Motor neuron (in vitro differentiated cells): Measurements from ENCODE around the gene CASKIN1. TPM values are rescaled to one million over a fixed set of nuclear protein-coding genes. Genes with fewer than 3 reads are reported as not detected.

Experiments
- ATAC-seq, 8 experiments: fragments of 200-7000 bp; cut with Tn5 transposase; replicated peaks in 6 of 8; 2 replicates each; pipeline ENCODE4 v1.8.0; 2021; ENCODE audit warnings: mild to moderate bottlenecking in 8 of 8, moderate library complexity in 8 of 8
- H3K27ac ChIP-seq, 2 donors: fragments of 250-450 bp; sonication (Bioruptor Pico); 2 replicates each; pipeline ENCODE4 v1.9.0; 2021; ENCODE audit warnings: antibody characterized with exemption in 2 of 2, mild to moderate bottlenecking in 2 of 2, moderate library complexity in 1 of 2
- H3K4me1 ChIP-seq, 2 donors: fragments of 250-450 bp; sonication (Bioruptor Pico); replicated peaks in 1 of 2; 2 replicates each; pipeline ENCODE4 v1.6.1; 2021; ENCODE audit warnings: antibody characterized with exemption in 2 of 2, mild to moderate bottlenecking in 2 of 2, moderate library complexity in 1 of 2
- H3K4me3 ChIP-seq, 5 donors: fragments of 250-450 bp; sonication (Bioruptor Pico); 2 replicates each; pipeline ENCODE4 v1.9.0; 2021; ENCODE audit warnings: antibody characterized with exemption in 5 of 5, mild to moderate bottlenecking in 5 of 5, moderate library complexity in 4 of 5
- WGBS, 10 experiments: fragments of 450-650 bp; shearing (Covaris generic); methylation state at CpG; one replicate each; pipeline ENCODE4 v1.0.0; 2022; 5-methylcytosine and 5-hydroxymethylcytosine counted together
- in situ Hi-C, 9 experiments: fragments of 400-800 bp; cut with MboI; loops; one replicate each; pipeline ENCODE4 v1.15.0; 2021; ENCODE audit warnings: low sequenced_read_pairs in 9 of 9, low pct_unique_long_range_greater_than_20kb in 2 of 9; ENCODE audit not compliant: unreplicated experiment in 9 of 9
- total RNA-seq, 8 experiments: library from RNA; unstranded; fragments of 300-600 nt; gene quantifications; 2 replicates each; pipeline versions ENCODE4 v1.2.3 to v1.2.4, GENCODE V29; 2022

CASKIN1 gene
- total RNA-seq, 8 experiments from 2014 or later, result 0.61 to 12.2 (median 6.0) TPM

DNA sequence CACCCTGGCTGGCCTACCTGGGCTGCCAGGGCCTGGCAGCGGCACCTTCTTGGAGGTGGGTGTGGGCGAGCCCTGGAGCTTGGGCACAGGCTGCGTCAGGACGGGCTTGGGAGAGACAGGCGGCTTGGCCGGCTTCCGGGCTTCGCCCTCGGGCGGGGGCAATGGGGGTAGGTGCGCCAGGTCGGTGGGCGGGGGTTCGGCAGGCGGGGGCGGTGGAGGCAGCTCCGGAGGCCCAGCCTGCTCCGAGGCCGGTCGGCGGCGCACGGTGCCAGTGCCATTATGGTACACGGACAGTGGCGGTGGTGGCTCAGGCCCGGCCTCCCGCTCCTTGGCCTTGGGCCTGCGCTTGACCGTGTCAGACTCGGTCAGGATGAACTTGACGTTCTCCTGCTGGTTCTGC lies 16.8 kb downstream of the CASKIN1 start:
- ATAC-seq, result no peak
- in situ Hi-C loops, result no loop called here
- WGBS, 10 experiments, result 100% methylated on average over 9 of the region's 31 CpGs; no CpG with 5 or more reads in 9 of the 10 experiments
- no peak overlapping the region for H3K27ac ChIP-seq
- H3K4me3 ChIP-seq, result no peak overlapping the region
- H3K4me1 ChIP-seq, result peaks cover 8 to 13% of the 10 kb centered on the region in 2 donors

GRCh38 chr16:2179107-2179501 lies 17.3 kb downstream of the CASKIN1 start:
- in situ Hi-C loops, result no loop called here
- Histone ChIP-seq H3K27ac (no peak overlapping the region), H3K4me3 (no peak overlapping the region), H3K4me1 (peaks cover 8 to 13% of the 10 kb centered on the region in 2 donors)
- 48% methylated on average over 5 of the region's 50 CpGs; no CpG with 5 or more reads in 9 of the 10 experiments for WGBS, 10 experiments
- ATAC-seq, result no peak

DNA sequence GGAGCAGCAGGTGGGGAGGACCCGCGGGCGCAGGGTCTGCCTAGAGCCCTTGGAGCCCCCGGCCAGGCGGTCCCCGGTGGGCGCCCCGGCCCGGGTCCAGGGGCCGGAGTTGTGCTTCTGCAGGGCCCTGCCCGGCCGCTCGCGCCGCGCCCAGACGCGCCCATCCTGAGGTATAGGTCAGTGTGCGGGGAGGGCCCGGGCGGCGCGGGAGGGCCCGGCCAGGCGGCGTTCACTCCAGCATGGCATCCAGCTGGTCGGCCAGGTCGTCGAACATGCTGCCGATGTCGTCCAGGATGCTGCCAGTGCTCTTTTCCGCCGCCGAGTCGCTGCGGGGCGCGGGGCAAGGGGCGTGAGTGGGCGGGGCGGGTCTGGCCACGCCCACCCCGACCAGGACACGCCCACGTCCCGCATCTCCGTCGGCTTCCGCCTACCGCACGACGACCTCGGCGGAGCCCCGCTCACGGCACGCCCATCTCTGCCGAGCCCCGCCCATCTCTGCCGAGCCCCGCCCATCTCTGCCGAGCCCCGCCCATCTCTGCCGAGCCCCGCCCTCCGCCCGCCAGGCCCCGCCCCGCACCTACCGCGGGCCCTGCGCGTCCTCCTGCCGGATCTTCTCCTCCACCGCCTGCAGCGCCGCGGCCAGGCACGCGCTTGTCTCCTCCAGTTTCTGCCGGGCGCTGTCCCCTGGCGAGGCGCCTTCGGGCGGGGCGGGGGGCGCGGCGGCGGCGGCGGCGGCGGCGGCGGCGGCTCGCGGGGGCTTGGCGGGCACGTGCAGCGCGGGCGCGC lies 17.9 kb downstream of the CASKIN1 start:
- ATAC-seq, result peak in 7 of 8 experiments; percentile 6 to 76 (median 62)
- Histone ChIP-seq H3K4me3 (no peak overlapping the region), H3K27ac (no peak overlapping the region), H3K4me1 (peaks cover 8 to 13% of the 10 kb centered on the region in 2 donors)
- WGBS, 10 experiments, result no CpG with 5 or more reads among the region's 106 CpGs
- in situ Hi-C loops, result no loop called here

DNA sequence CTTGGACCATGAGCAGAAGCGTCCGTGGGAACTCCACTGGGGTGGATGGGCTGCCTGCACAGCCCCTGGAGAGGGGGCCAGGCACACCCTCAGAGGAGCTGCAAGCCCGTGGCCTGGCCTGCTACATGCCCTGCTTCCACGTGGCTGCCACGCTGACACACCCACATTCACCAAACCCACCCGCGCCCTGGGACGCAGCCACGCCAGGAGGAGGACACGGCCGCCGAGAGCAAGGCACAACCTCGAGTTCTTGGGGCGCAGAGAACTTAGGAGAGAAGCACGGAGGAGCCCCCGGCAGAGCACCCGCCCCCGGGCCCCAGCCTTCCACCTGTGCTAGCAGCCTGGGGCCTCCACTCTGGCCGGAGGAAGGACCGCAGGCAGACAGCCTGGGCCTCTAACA lies 18.8 kb downstream of the CASKIN1 start:
- in situ Hi-C loops, result no loop called here
- Histone ChIP-seq H3K27ac (no peak overlapping the region), H3K4me1 (peaks cover 8 to 13% of the 10 kb centered on the region in 2 donors), H3K4me3 (no peak overlapping the region)
- 94 to 100% (median 100%) methylated on average over 1 to 5 of the region's 20 CpGs; no CpG with 5 or more reads in 6 of the 10 experiments for WGBS, 10 experiments
- no peak for ATAC-seq

DNA sequence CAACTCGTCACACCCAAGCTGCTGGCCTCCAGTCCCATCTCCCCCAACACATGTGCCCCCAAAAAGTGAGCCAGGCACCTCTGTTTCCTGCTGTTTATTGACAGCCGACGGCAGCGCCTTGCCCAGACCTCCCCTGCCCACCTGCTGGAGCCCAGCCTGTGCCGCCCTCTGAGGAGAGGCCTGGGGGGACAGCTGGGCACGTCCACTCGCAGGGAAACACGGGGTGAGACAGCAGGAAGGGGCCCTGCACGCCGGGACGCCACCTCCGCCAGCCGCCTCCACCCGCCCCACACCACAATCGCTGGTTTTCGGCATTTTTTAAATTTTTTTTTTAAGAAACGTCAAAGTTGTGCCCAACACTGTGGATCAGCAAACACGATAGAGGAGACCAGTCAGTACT lies 19.3 kb downstream of the CASKIN1 start:
- Histone ChIP-seq H3K4me3 (no peak overlapping the region), H3K27ac (no peak overlapping the region), H3K4me1 (peaks cover 8 to 12% of the 10 kb centered on the region in 2 donors)
- 70 to 98% (median 95%) methylated on average over 4 to 13 of the region's 18 CpGs; no CpG with 5 or more reads in 4 of the 10 experiments for WGBS, 10 experiments
- ATAC-seq, result no peak
- in situ Hi-C loops, result no loop called here

GRCh38 chr16:2176047-2176446 lies 20.4 kb downstream of the CASKIN1 start:
- H3K4me3 ChIP-seq, result no peak overlapping the region
- in situ Hi-C loops, result no loop called here
- no peak overlapping the region for H3K27ac ChIP-seq
- ATAC-seq, result no peak
- 89 to 100% methylated on average over 1 to 3 of the region's 23 CpGs; no CpG with 5 or more reads in 8 of the 10 experiments for WGBS, 10 experiments
- peaks cover under 1 to 1% of the 10 kb centered on the region in 2 donors for H3K4me1 ChIP-seq

DNA sequence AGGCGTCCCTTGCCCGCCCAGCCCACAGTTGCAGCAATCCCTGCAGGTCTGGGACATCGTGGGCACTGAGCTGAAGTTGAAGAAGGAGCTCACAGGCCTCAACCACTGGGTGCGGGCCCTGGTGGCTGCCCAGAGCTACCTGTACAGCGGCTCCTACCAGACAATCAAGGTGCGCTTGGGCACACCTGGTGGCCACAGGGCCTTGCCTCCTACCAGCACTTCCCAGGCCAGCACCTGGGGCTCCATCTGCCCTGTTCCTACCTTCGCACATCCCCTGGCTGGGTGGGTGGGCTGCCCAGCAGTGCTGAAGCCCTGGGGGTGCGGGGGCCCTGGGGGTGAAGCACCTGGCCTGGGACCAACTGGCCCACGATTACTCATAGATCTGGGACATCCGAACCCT lies 21.0 kb downstream of the CASKIN1 start:
- no peak overlapping the region for H3K27ac ChIP-seq
- no peak for ATAC-seq
- no peak overlapping the region for H3K4me3 ChIP-seq
- 100% methylated on average over 1 of the region's 10 CpGs; no CpG with 5 or more reads in 9 of the 10 experiments for whole genome bisulfite sequencing, 10 experiments
- in situ Hi-C loops, result no loop called here
- no peaks in the 10 kb centered on the region for H3K4me1 ChIP-seq

DNA sequence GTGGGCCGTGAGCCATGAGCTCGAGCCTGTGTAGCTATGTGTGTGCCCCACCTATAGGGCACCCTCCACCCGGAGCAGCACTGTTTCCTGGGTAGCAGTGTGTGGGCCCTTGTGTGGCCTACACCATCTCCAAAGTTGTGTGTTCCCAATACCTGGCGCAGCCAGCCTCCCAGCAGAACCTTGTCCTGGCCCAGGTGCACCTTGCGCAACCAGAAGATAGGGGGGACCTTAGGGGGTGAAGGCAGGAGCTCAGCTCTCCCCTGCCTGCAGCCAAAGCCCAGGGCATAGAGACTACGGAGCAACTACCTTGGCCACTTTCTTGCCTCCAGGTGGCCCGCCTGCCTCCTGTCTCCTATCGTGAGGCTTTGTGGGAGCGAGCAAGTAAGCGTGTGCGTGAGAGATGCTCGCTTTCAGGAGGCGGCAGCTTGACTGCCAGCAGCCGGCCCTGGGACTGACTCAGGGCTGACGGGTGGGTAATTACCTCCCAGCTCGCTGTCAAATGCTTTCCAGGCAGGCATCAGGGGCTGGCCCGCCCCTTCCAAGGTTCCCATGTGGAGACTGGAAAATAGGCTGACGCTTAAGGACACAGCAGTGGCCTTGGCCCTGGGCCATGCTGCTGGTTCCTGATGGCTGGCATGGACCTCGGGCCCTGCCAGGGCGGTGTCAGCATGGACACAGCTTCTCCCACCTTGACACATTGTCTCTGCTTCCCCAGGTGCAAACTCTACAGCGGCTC lies 21.8 kb downstream of the CASKIN1 start:
- no peak for ATAC-seq
- in situ Hi-C loops, result no loop called here
- no peak overlapping the region for H3K27ac ChIP-seq
- WGBS, 10 experiments, result 92 to 100% (median 100%) methylated on average over 4 to 11 of the region's 21 CpGs; no CpG with 5 or more reads in 5 of the 10 experiments
- no peaks in the 10 kb centered on the region for H3K4me1 ChIP-seq
- no peak overlapping the region for H3K4me3 ChIP-seq

DNA sequence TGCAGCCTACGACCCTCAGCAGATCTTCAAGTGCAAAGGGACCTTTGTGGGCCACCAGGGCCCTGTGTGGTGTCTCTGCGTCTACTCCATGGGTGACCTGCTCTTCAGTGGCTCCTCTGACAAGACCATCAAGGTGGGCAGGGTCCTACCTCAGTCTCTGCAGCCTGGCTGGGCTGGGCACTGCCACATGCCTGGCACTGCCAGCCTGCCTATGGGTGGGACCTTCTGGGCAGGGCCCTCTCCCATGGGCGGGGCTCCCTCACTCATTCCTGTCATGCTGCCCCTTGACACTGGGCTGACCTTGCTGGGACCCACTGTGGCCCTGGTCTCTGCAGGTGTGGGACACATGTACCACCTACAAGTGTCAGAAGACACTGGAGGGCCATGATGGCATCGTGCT lies 22.5 kb downstream of the CASKIN1 start:
- in situ Hi-C loops, result no loop called here
- 75% methylated on average over 2 of the region's 4 CpGs; no CpG with 5 or more reads in 9 of the 10 experiments for WGBS, 10 experiments
- Histone ChIP-seq H3K27ac (no peak overlapping the region), H3K4me1 (no peaks in the 10 kb centered on the region), H3K4me3 (no peak overlapping the region)
- no peak for ATAC-seq

DNA sequence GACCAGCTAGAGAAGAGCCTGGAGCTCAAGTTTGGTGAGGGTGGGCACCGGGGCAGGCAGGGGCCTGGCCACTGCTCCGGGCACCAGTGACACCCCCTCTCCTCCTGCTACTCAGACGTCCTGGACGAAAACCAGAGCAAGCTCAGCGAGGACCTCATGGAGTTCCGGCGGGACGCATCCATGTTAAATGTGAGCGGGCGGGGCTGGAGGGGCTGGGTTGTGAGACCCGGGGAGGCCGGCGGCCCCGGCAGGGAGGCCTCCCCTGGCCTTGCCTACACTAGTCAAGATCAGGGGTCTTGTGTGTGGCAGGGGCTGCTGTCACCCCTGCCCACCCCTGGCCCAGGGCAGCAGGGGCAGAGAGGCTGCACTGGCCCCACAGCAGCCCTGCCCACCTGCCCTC lies 23.0 kb downstream of the CASKIN1 start:
- 60 to 90% (median 80%) methylated on average over 1 to 2 of the region's 14 CpGs; no CpG with 5 or more reads in 7 of the 10 experiments for WGBS, 10 experiments
- in situ Hi-C loops, result no loop called here
- no peaks in the 10 kb centered on the region for H3K4me1 ChIP-seq
- ATAC-seq, result no peak
- no peak overlapping the region for H3K27ac ChIP-seq
- H3K4me3 ChIP-seq, result no peak overlapping the region

DNA sequence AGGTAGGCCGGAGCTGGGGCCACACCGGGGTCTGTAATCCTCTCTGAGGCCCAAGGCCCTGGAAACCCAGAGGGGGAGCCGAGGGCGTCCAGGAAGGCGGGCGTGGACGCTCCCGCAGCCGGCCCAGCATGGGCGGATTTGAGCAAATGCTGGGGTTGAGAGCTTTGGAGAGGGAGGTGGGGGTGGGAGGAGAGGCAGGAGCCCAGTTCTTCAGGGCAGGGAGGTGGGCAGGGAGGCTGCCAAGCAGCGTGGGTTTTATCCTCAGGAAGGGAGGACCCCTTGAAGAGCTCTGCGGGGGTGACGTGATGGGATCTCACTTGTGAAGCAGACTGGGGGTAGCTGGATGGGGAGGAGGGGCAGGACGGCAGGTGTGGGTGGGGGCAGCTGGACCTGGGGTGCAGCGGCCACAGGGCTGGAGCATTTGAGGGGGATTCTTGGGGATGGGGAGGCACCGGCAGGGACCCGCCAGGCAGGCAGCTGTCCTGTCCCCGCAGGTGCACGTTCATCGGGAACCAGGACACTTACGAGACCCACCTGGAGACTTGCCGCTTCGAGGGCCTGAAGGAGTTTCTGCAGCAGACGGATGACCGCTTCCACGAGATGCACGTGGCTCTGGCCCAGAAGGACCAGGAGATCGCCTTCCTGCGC lies 23.6 kb downstream of the CASKIN1 start:
- in situ Hi-C loops, result no loop called here
- 80 to 98% methylated on average over 2 to 9 of the region's 29 CpGs; no CpG with 5 or more reads in 8 of the 10 experiments for WGBS, 10 experiments
- peak in 1 of 8 experiments; percentile 15 for ATAC-seq
- H3K4me1 ChIP-seq, result no peaks in the 10 kb centered on the region
- no peak overlapping the region for H3K4me3 ChIP-seq
- H3K27ac ChIP-seq, result no peak overlapping the region

- no peaks in the 10 kb centered on the region for H3K4me1 ChIP-seq
- no peak for ATAC-seq
- 96 to 100% (median 100%) methylated on average over 1 to 5 of the region's 28 CpGs; no CpG with 5 or more reads in 5 of the 10 experiments for WGBS, 10 experiments
- in situ Hi-C loops, result no loop called here
- H3K4me3 ChIP-seq, result no peak overlapping the region
- H3K27ac ChIP-seq, result no peak overlapping the region
Measured at GRCh38 chr16:2171601-2172178, 24.7 kb downstream of the CASKIN1 start.
